Activated naive CD8-positive, alpha-beta T cell treated with anti-CD3 and anti-CD28 coated beads for 36 hours (primary cell): ENCODE results near the gene CYP46A1. TPM values are rescaled to one million over a fixed set of nuclear protein-coding genes. Genes with fewer than 3 reads are reported as not detected.

Experiments
- DNase-seq: peaks from one replicate; pipeline ENCODE4 v3.0.0; 2021
- H3K27ac Mint-ChIP-seq: one replicate; pipeline ENCODE4 v1.8.0; 2022; ENCODE audit warnings: mild to moderate bottlenecking, moderate library complexity, mixed read lengths
- H3K27me3 Mint-ChIP-seq: one replicate; pipeline ENCODE4 v1.8.0; 2022; ENCODE audit warnings: mild to moderate bottlenecking, mixed read lengths
- H3K36me3 Mint-ChIP-seq: one replicate; pipeline ENCODE4 v1.8.0; 2021; ENCODE audit warnings: mild to moderate bottlenecking, mixed read lengths
- H3K4me1 Mint-ChIP-seq: one replicate; pipeline ENCODE4 v1.8.0; 2021; ENCODE audit warnings: mixed read lengths
- H3K4me3 Mint-ChIP-seq: one replicate; pipeline ENCODE4 v1.8.0; 2022; ENCODE audit warnings: mild to moderate bottlenecking, moderate library complexity, mixed read lengths
- H3K9me3 Mint-ChIP-seq: one replicate; pipeline ENCODE4 v1.8.0; 2022; ENCODE audit warnings: mixed read lengths
- total RNA-seq, 2 experiments: library from RNA; stranded (reverse); gene quantifications; one replicate each; pipeline ENCODE4 v1.2.3, GENCODE V29; 2021

CYP46A1 gene
- total RNA-seq, 2 experiments from 2014 or later: 0.16 to 0.18 TPM

GRCh38 chr14:99664937-99665273 is 19.2 kb upstream of the CYP46A1 start:
- H3K27me3 Mint-ChIP-seq: peaks cover 33% of the 10 kb centered on the region
- no peak overlapping the region for H3K27ac Mint-ChIP-seq
- no peak overlapping the region for H3K4me3 Mint-ChIP-seq
- no peaks in the 10 kb centered on the region for H3K36me3 Mint-ChIP-seq
- no peak for DNase-seq
- H3K9me3 Mint-ChIP-seq: no peaks in the 10 kb centered on the region
- peaks cover 2% of the 10 kb centered on the region for H3K4me1 Mint-ChIP-seq

DNA sequence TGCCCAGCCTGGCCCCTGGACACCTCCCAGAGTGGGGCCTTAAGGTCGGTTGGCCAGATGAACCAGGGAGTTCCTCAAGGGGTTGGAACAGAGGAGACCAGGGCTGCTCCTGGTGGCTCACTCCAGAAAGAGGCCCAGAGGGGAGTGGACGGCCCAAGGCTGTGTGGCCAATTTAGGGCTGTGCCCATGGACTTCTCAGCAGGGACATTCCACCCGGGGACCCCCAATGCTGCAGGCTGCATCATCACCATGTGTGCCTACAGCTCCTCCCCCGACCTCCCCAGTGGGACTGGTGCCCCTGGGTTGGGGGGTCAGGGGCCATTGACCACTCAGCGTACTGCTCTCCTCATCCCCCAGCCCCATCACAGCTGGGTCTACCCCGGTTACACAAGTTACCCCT is 17.6 kb upstream of the CYP46A1 start:
- H3K27ac Mint-ChIP-seq: no peak overlapping the region
- H3K36me3 Mint-ChIP-seq: no peaks in the 10 kb centered on the region
- no peak for DNase-seq
- no peaks in the 10 kb centered on the region for H3K4me1 Mint-ChIP-seq
- peaks cover 17% of the 10 kb centered on the region for H3K27me3 Mint-ChIP-seq
- H3K9me3 Mint-ChIP-seq: no peaks in the 10 kb centered on the region
- H3K4me3 Mint-ChIP-seq: no peak overlapping the region

- no peak for DNase-seq
- H3K27ac Mint-ChIP-seq: no peak overlapping the region
- no peak overlapping the region for H3K4me3 Mint-ChIP-seq
- H3K36me3 Mint-ChIP-seq: no peaks in the 10 kb centered on the region
- peaks cover 15% of the 10 kb centered on the region for H3K27me3 Mint-ChIP-seq
- H3K9me3 Mint-ChIP-seq: no peaks in the 10 kb centered on the region
- no peaks in the 10 kb centered on the region for H3K4me1 Mint-ChIP-seq
These were observed 17.1 kb upstream of the CYP46A1 start for GRCh38 chr14:99667045-99667444.

- H3K36me3 Mint-ChIP-seq: no peaks in the 10 kb centered on the region
- no peaks in the 10 kb centered on the region for H3K4me1 Mint-ChIP-seq
- no peak overlapping the region for H3K4me3 Mint-ChIP-seq
- no peaks in the 10 kb centered on the region for H3K9me3 Mint-ChIP-seq
- DNase-seq: no peak
- peaks cover 12% of the 10 kb centered on the region for H3K27me3 Mint-ChIP-seq
- no peak overlapping the region for H3K27ac Mint-ChIP-seq
These were observed 16.3 kb upstream of the CYP46A1 start for GRCh38 chr14:99667821-99668220.

- peaks cover 10% of the 10 kb centered on the region for H3K27me3 Mint-ChIP-seq
- no peak for DNase-seq
These were observed 15.5 kb upstream of the CYP46A1 start for GRCh38 chr14:99668307-99669295.

DNA sequence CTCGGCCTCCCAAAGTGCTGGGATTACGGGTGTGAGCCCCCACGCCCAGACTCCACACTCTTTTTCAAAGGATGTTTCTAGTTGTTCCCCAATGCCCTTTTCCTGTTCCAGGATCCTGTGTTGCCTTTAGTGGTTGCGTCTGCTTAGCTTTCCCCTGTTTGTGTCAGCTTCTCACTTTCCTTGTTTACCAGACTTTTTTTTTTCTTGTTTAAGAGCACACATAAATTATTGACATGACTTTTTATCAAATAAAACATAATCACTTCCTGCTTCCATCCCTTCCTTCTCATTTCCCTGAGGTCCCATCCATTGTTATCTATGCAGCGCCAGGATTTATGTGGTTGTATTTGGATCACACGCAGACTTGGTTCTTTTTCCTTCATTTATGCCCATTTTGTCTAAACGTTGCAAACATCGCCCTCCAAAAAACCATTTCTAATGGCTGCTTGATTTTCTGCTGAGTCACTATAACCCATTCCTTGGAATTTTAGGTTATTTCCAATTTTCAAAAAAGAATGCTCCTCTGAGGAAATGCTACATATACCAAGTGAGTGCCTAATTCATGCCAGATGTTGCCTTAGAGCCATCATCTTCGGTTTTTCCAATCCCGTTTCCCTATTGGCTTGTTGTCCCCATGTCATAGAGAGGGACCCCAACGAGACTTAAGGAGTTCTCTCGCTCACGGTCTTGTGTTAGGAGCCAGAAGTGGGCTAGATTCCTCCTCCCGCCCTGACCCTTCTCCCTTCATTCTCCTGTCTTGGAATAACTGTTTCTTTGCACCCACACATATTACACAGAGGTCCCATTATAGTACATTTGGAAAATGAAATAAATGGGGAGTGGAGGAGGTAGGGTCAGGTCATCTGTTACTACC is 13.5 kb upstream of the CYP46A1 start:
- Mint-ChIP-seq H3K27ac (no peak overlapping the region), H3K4me1 (no peaks in the 10 kb centered on the region), H3K4me3 (no peak overlapping the region), H3K9me3 (no peaks in the 10 kb centered on the region), H3K27me3 (peaks cover 19% of the 10 kb centered on the region), H3K36me3 (no peaks in the 10 kb centered on the region)
- DNase-seq: no peak

More at GRCh38 chr14:99668307-99669295, 15.5 kb upstream of the CYP46A1 start:
- H3K4me3 Mint-ChIP-seq: no peak overlapping the region
- H3K9me3 Mint-ChIP-seq: no peaks in the 10 kb centered on the region
- H3K4me1 Mint-ChIP-seq: no peaks in the 10 kb centered on the region
- H3K27ac Mint-ChIP-seq: no peak overlapping the region
- no peaks in the 10 kb centered on the region for H3K36me3 Mint-ChIP-seq

DNA sequence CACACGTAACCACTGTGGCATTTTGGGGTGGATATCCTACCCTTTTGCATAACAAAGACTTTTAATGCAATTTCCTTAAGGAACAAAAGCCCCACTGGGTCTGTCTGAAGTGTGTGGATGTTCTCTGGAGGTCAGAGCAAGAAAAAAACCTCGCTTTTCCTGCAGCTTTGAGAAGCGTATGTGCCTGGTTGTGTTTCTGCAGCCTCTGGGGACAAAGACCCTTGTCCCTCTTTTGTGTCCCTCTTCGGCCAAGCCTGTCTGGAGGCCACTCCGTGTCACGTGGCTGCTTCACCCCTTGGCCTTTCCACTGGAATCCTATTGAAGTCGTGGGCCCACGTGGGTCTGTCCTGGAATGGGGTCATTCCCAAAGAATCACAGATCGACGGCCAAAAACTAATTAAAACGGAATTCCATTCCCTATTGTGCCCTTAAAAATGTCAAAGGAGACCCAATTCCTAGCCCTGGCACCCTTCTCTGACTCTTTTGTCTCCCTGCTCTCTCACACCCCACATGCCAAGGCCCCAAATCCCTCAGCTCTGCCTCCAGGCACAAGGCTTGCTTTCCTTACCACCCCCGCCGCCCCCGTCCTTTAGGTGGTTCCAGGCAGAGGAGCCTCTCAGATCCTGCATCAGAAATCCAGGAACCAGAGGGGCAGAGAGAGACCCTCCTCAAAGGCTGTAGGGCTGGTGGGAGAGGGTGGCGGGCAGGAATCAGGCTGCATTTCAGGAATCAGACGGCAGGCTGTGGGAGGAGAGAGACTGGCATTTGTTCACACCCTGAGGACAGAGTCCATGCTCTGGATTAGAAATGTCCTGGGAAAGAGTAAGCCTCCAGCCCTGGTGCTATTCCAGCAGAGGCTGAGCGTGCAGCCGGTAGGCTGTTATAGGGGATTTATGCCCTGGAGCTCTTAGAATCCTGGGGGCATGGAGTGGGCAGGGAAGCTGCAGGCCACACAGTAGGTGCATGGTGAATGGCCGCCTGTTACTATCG is 12.6 kb upstream of the CYP46A1 start:
- no peak for DNase-seq
- Mint-ChIP-seq H3K4me3 (no peak overlapping the region), H3K27me3 (peaks cover 19% of the 10 kb centered on the region)

DNA sequence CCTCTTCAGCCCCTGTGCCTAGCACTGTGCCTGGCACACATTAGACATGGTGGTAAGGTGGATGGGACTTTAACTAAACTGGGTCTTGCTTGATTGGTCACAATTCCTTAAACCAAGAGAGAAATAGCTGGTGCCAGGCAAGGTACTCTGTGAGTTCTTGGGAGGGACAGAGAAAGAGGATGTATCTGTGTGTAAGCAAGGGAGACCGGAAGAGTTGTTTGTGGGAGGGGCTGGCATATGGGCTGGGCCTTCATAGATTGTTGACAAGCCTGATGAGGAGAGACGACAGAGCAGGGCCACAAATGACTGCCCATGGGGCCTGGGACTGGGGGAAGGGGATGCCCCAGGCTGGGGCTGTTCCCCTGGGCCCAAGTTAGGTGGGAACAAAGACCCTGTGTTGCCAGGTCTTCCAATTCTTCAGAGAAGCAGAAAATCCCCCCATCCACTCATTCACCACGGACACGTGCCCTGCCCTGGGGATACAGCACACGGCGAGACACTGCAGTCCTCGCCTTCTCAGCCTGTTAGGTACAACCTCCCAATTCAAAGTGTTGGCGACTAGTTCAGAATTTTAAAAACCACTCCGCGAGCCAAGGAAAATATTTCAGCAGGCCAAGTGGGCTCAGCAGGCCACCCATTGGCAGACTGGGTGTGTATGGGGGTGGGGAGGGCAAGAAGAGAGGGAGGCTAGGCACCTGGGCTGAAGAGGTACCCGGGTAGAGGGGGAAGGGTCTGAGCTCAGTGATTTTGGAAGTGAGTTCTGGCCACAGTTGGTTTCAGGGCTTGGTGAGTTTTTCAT is 11.4 kb upstream of the CYP46A1 start:
- Mint-ChIP-seq H3K4me3 (no peak overlapping the region), H3K4me1 (peaks cover 5% of the 10 kb centered on the region), H3K36me3 (no peaks in the 10 kb centered on the region), H3K9me3 (no peaks in the 10 kb centered on the region), H3K27me3 (peaks cover 19% of the 10 kb centered on the region), H3K27ac (no peak overlapping the region)
- no peak for DNase-seq

More for the DNA sequence above, 12.6 kb upstream of the CYP46A1 start:
- H3K36me3 Mint-ChIP-seq: no peaks in the 10 kb centered on the region
- H3K9me3 Mint-ChIP-seq: no peaks in the 10 kb centered on the region
- peaks cover 2% of the 10 kb centered on the region for H3K4me1 Mint-ChIP-seq
- H3K27ac Mint-ChIP-seq: no peak overlapping the region

DNA sequence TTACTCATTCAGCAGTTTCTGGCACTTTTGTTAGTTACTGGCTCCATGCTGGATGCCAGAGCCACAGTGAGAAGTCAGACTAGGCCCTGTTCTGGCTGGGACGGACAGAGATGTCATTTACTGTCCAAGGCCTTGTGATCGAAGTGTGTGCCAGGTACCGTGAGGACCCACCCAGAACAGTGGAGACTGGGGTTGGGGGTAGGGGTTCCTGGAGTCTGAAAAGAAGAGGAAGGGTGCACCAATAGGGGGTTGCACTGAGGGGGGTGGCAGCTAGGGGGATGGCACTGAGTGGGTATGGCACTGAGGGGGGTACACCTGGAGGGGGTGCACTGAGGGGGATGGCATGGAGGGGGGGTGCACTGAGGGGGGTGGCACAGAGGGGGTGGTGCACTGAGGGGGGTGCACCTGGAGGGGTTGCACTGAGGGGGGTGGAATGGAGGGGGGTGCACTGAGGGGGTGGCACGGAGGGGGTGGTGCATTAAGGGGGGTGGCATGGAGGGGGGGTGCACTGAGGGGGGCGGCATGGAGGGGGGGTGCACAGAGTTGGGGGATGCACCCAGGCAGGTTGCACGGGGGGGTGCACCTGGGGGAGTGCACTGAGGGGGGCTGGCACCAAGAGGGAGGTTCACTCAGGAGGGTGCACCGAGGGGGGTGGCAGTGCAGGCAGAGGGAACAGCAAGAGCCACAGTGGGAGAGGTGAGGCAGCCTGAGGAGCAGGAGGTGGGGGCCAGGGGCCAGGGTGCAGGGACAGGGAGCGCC is 10.6 kb upstream of the CYP46A1 start:
- H3K9me3 Mint-ChIP-seq: peaks cover 3% of the 10 kb centered on the region
- H3K36me3 Mint-ChIP-seq: no peaks in the 10 kb centered on the region

GRCh38 chr14:99674064-99674650 is 9.9 kb upstream of the CYP46A1 start:
- H3K4me3 Mint-ChIP-seq: no peak overlapping the region
- H3K27ac Mint-ChIP-seq: no peak overlapping the region
- H3K9me3 Mint-ChIP-seq: peaks cover 6% of the 10 kb centered on the region
- H3K36me3 Mint-ChIP-seq: no peaks in the 10 kb centered on the region
- peaks cover 5% of the 10 kb centered on the region for H3K4me1 Mint-ChIP-seq
- peaks cover 19% of the 10 kb centered on the region for H3K27me3 Mint-ChIP-seq
- DNase-seq: no peak

More for the DNA sequence above, 10.6 kb upstream of the CYP46A1 start:
- no peak for DNase-seq
- no peak overlapping the region for H3K4me3 Mint-ChIP-seq
- no peak overlapping the region for H3K27ac Mint-ChIP-seq
- peaks cover 5% of the 10 kb centered on the region for H3K4me1 Mint-ChIP-seq
- H3K27me3 Mint-ChIP-seq: peaks cover 19% of the 10 kb centered on the region

DNA sequence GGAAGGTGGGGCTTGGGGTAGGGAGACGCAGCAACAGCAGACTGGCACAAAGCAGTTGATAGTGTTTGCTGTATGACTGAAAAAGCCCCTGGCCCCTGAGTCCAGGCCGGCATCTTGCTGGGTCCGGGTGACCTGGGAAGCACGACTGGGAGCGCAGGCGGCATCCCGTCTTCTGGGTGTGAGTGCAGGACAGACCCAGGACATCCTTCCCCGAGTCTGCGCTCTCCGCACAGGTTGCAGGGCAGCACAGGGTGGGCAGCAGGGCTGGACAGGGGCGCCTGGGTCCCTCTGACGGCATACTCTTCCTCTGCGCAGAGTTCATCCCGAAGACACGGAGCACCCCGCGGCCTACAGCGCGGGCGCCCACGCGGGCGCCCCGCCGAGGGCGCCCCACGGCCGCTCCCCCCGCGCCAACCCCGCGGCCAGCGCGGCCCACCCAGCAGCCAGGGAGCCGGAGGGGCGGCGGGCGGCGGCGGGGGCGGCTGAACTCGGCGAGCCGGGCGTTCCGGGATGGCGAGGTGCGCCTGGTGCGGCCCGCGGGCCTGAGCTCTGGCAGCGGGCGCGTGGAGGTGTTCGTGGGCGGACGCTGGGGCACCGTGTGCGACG is 9.2 kb upstream of the CYP46A1 start:
- Mint-ChIP-seq H3K36me3 (no peaks in the 10 kb centered on the region), H3K27ac (no peak overlapping the region), H3K4me1 (peaks cover 5% of the 10 kb centered on the region), H3K4me3 (no peak overlapping the region), H3K9me3 (peaks cover 6% of the 10 kb centered on the region), H3K27me3 (peaks cover 19% of the 10 kb centered on the region)
- DNase-seq: no peak

GRCh38 chr14:99675382-99675835 is 8.7 kb upstream of the CYP46A1 start:
- peaks cover 19% of the 10 kb centered on the region for H3K27me3 Mint-ChIP-seq
- no peak for DNase-seq
- H3K4me1 Mint-ChIP-seq: peaks cover 5% of the 10 kb centered on the region
- H3K27ac Mint-ChIP-seq: no peak overlapping the region
- H3K36me3 Mint-ChIP-seq: no peaks in the 10 kb centered on the region
- H3K9me3 Mint-ChIP-seq: peaks cover 6% of the 10 kb centered on the region
- H3K4me3 Mint-ChIP-seq: no peak overlapping the region
